Fibroblast of pulmonary artery (primary cell): Measurements from ENCODE around the gene DNAJB13.

Experiments used
- DNase-seq: peaks from one replicate; pipeline ENCODE4 v3.0.0-alpha.2; 2010; ENCODE audit warnings: low read depth
- H3K4me3 ChIP-seq: replicated peaks from 2 replicates; pipeline ENCODE4 v1.5.1; 2011; ENCODE audit warnings: low read depth, mild to moderate bottlenecking, control low read depth, low read length, moderate library complexity
- TF ChIP-seq, protein P1 (sequence below): IDR thresholded peaks from 2 replicates; pipeline ENCODE4 v1.5.1; 2011; ENCODE audit warnings: mild to moderate bottlenecking, control low read depth, low read length, inconsistent platforms; ENCODE audit errors: missing control alignments

DNAJB13 gene

DNA sequence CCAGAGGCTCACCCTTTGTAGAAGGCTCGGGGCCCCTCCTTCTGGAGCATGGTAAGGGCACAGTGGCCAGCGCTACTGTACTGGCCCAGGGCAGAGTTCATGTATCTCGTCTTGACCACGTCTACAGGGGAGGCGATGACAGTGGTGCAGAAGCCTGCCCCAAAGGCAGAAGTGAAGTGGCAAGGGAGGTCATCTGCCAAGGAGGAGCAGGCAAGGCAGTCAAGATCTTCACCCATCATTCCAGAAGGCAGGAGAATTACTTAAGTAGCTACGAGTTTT, 24.6 kb downstream of the DNAJB13 start:
- TF ChIP-seq, protein P1, sequence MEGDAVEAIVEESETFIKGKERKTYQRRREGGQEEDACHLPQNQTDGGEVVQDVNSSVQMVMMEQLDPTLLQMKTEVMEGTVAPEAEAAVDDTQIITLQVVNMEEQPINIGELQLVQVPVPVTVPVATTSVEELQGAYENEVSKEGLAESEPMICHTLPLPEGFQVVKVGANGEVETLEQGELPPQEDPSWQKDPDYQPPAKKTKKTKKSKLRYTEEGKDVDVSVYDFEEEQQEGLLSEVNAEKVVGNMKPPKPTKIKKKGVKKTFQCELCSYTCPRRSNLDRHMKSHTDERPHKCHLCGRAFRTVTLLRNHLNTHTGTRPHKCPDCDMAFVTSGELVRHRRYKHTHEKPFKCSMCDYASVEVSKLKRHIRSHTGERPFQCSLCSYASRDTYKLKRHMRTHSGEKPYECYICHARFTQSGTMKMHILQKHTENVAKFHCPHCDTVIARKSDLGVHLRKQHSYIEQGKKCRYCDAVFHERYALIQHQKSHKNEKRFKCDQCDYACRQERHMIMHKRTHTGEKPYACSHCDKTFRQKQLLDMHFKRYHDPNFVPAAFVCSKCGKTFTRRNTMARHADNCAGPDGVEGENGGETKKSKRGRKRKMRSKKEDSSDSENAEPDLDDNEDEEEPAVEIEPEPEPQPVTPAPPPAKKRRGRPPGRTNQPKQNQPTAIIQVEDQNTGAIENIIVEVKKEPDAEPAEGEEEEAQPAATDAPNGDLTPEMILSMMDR = no peak
- no peak overlapping the region for H3K4me3 ChIP-seq
- DNase-seq = no peak

- H3K4me3 ChIP-seq = no peak overlapping the region
- no peak for DNase-seq
- TF ChIP-seq, protein P1 = no peak
Observed at GRCh38 chr11:73976451-73977151, 25.8 kb downstream of the DNAJB13 start.

DNA sequence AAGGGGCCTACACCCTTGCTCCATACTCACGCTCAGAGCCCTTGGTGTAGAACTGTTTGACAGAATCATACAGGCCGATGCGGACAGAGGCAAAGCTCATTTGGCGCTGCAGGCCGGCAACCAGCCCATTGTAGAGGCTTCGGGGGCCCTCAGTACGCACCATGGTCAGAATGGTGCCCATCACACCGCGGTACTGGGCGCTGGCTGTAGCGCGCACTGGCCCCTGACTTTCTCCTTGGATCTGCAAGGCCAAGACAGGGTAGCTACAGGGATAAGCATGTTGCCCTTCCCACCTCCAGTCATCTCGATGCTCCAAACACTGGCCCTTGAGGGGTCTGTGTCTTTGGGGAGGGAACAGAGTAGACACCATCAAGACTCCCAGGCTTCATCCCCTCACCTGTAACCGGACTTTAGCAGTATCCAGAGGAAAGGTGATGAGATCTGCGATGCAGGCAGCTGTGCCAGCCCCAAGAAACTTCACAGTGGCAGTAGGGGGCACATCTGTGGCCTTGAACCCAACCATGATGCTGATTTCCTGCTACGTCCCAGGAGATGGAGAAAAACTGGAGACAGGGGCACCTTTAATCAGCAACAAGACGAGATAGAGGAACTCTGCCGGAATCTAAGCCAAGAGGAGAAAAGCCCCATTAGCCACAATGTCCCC, 27.2 kb downstream of the DNAJB13 start:
- TF ChIP-seq, protein P1 = no peak
- DNase-seq = no peak
- H3K4me3 ChIP-seq = no peak overlapping the region

- TF ChIP-seq, protein P1 = no peak
- no peak overlapping the region for H3K4me3 ChIP-seq
- no peak for DNase-seq
Observed at GRCh38 chr11:73978576-73979086, 27.8 kb downstream of the DNAJB13 start.

DNA sequence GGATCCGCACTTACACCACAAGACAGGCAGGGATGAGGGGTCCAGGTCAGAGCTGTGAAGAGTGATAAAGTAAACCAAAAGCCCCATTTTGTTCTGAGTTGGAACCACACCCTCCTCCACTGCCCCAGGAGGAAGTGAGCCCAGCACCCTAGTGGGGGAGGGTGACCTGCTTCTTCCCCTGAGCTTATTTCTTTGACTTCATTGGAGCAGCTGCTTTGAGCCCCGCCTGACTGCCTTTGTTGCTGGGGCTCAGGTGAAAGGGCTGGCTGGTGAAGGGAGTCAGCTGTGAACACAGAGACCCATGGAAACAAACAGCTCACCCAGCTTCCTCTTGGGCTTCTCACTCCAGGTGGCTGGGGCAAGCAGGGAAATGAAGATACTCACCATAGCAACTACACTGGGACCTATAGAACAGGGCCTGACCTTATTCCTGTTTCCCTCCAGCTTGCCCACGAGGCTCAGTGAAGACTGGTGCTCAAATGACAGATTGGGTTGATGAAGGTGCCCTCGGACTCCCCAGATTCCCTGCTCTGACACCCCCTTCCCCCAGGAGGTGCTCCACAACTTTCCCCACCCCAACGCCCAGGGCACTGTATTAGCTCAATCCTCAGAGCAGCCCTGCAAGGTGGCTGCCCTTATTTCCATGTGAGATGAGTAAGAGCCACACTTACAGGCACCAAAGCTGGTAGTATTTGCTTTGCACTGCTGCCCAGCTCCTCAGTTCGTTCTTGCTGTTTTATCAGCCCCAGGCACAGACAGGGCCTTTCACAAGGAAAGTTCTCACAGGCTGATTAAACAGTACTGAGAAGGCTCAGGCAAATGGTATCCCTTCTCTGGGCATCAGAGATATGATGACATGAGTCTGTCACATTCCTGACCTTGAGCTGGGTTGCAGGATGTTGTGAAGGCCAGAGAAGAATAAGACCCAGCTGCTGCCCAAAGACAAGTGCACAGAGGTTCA, 29.5 kb downstream of the DNAJB13 start:
- TF ChIP-seq, protein P1 = no peak
- DNase-seq = no peak

GRCh38 chr11:73981051-73981805, 30.4 kb downstream of the DNAJB13 start:
- TF ChIP-seq, protein P1 = no peak
- DNase-seq = no peak
- H3K4me3 ChIP-seq = no peak overlapping the region

More for the DNA sequence above, 29.5 kb downstream of the DNAJB13 start:
- no peak overlapping the region for H3K4me3 ChIP-seq
